Nephron (organoid): ENCODE measurements around the gene DDB1.
A peak's percentile ranks its signal among the peaks of the same experiment; 100 is the strongest.

Experiments used
- H3K27ac Mint-ChIP-seq, 3 experiments: 2 replicates each; pipeline ENCODE4 v1.8.0; 2020; ENCODE audit warnings: mixed read lengths in 3 of 3, mild to moderate bottlenecking in 2 of 3, moderate library complexity in 1 of 3
- H3K27me3 Mint-ChIP-seq: 2 replicates; pipeline ENCODE4 v1.8.0; 2021; ENCODE audit warnings: low read depth, mild to moderate bottlenecking, moderate library complexity, mixed read lengths
- H3K36me3 Mint-ChIP-seq: 2 replicates; pipeline ENCODE4 v1.8.0; 2020; ENCODE audit warnings: low read depth, mixed read lengths
- H3K4me1 Mint-ChIP-seq: 2 replicates; pipeline ENCODE4 v1.8.0; 2020; ENCODE audit warnings: mixed read lengths
- H3K4me3 Mint-ChIP-seq, 3 experiments: 2 replicates each; pipeline ENCODE4 v1.8.0; 2020; ENCODE audit warnings: mild to moderate bottlenecking in 3 of 3, mixed read lengths in 3 of 3, moderate library complexity in 2 of 3
- H3K9me3 Mint-ChIP-seq: 2 replicates; pipeline ENCODE4 v1.8.0; 2020; ENCODE audit warnings: mixed read lengths
- TF ChIP-seq, protein P1 (sequence below), 3 experiments: fragments of 200-600 bp; sonication (generic); IDR thresholded peaks; one replicate each; pipeline ENCODE4 v1.5.0; 2021; ENCODE audit warnings: antibody characterized with exemption in 3 of 3; ENCODE audit not compliant: unreplicated experiment in 3 of 3

The DDB1 gene

DNA sequence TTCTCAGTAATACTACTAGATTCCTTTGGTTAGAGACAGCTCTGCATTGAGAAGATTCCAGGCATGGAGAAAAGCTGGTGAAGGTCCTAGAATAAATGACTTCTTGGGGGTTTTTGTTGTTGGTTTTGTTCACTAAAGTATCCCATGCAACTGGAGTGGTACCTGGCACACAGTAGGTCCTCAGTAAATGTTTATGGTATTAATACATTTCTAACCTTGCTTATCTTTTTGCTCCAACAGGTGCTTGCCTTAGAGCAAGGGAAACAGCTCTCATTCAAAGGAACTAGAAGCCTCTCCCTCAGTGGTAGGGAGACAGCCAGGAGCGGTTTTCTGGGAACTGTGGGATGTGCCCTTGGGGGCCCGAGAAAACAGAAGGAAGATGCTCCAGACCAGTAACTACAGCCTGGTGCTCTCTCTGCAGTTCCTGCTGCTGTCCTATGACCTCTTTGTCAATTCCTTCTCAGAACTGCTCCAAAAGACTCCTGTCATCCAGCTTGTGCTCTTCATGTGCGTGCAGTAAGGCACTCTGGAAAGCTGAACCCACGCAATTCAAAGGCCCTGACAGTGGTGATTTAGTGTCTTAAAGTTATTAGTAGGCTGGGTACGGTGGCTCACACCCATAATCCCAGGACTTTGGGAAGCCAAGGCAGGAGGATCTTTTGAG lies 31.2 kb upstream of the DDB1 start:
- Mint-ChIP-seq H3K27ac (peak overlapping the region in 2 of 3 experiments; percentile 69 to 97), H3K9me3 (no peaks in the 10 kb centered on the region), H3K27me3 (no peaks in the 10 kb centered on the region), H3K4me3 (peak overlapping the region; percentile 97 to 100 (median 99)), H3K36me3 (peaks cover 41% of the 10 kb centered on the region), H3K4me1 (peaks cover 40% of the 10 kb centered on the region)
- TF ChIP-seq, protein P1, sequence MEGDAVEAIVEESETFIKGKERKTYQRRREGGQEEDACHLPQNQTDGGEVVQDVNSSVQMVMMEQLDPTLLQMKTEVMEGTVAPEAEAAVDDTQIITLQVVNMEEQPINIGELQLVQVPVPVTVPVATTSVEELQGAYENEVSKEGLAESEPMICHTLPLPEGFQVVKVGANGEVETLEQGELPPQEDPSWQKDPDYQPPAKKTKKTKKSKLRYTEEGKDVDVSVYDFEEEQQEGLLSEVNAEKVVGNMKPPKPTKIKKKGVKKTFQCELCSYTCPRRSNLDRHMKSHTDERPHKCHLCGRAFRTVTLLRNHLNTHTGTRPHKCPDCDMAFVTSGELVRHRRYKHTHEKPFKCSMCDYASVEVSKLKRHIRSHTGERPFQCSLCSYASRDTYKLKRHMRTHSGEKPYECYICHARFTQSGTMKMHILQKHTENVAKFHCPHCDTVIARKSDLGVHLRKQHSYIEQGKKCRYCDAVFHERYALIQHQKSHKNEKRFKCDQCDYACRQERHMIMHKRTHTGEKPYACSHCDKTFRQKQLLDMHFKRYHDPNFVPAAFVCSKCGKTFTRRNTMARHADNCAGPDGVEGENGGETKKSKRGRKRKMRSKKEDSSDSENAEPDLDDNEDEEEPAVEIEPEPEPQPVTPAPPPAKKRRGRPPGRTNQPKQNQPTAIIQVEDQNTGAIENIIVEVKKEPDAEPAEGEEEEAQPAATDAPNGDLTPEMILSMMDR (IDR thresholded peaks at IDR 0.05; ENCODE audit: unreplicated experiment in 3 of 3), result no peak

DNA sequence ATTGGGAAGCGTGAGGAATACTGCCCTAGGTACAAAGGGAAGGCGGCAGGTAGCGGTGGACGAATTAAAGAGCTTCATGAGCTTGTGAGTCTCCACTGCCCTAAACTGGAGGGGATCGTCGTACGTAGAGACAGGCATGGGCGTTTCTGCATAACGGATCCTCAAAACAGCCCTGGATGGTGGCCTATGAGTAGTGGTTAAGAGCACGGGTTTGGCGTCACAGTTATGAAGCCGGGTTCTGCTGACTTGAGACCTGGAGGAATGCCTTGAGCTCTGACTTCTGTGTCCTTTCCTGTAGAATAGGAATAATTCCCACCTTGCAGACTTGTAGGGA lies 29.6 kb upstream of the DDB1 start:
- Mint-ChIP-seq H3K4me1 (peaks cover 32% of the 10 kb centered on the region), H3K4me3 (peak overlapping the region; percentile 97 to 100 (median 99)), H3K9me3 (no peaks in the 10 kb centered on the region), H3K27me3 (no peaks in the 10 kb centered on the region), H3K27ac (peak overlapping the region; percentile 93 to 97 (median 94)), H3K36me3 (peaks cover 28% of the 10 kb centered on the region)
- TF ChIP-seq, protein P1 (IDR thresholded peaks at IDR 0.05; ENCODE audit: unreplicated experiment in 3 of 3), result no peak

DNA sequence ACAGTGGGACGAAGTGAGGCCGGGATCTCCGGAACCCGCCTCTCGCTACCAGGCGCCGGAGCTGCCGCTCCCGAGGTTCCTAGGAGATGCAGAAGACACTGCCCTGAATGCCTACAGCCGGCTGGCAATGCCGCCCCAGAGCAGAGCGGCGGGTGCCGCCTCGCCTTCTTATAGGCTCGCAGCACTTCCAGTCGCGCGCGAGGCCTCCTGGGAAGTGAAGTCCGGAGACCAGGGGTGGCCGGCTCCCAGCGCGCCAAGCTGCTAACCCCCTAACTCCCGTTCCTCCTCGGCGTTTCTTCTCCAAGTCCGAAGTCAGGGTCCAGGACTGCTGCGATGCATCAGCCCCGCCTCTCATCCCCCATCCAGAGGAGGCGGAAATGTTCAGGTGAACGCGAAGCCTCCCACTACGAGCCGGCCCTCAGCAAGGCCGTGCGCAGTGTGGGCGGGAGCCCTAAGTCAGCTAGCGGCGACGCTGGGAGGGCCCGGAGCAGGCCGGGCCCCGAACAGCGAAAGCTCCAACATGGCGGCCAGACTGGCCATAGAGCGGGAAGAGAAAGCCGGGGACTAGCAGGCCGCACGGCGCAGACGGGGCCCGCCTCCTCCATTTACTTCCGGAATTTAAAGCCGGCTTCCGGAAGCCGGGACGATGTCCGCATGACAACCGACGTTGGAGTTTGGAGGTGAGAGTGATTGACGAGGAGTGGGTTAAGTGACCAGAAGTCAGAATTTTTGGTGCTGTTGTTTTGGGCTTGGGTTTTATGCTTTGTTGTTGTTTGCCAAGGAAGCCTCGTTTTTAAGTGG lies 29.0 kb upstream of the DDB1 start, which contains the start of the genes CYB561A3 and TMEM138:
Gene CYB561A3 (minus strand): TSS at position 142 of the 801 bp plus-strand sequence. CDS start 5,169 bp downstream, outside the sequence.
Gene TMEM138 (plus strand): TSS at position 634 of the 801 bp plus-strand sequence. CDS start 2,017 bp downstream, outside the sequence.
- Mint-ChIP-seq H3K4me3 (peak within 1 kb of the TSS; percentile 97 to 100 (median 99)), H3K36me3 (peaks cover 22% of the 10 kb centered on the region), H3K9me3 (no peaks in the 10 kb centered on the region), H3K27ac (peak within 1 kb of the TSS; percentile 93 to 97 (median 94)), H3K27me3 (no peaks in the 10 kb centered on the region), H3K4me1 (peaks cover 32% of the 10 kb centered on the region)
- TF ChIP-seq, protein P1 (IDR thresholded peaks at IDR 0.05; ENCODE audit: unreplicated experiment in 3 of 3), result no peak

DNA sequence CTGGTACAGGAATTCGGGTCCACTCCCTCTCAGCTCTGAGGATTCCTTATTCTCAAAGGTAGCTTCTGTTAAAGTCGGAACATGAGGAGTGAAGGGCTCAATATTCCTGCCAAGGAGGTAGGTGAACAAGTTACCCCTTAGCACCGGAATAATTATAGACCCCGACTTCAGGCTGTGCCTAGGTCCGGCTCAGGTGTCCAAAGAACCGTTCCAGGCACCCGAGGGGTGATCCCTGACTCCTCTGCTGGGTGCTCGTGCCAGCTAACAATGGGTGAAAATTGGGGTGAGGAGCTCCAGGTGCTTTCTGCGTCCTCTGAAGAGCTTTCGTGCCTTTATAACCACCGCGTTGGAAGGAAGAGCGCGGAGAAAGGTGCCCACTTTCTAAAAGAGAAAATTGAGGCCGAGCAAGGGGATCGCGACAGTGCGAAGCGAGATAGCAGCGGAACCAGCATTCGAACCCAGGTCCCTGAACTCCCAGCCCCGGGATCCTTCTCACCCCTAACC lies 28.4 kb upstream of the DDB1 start:
- H3K4me1 Mint-ChIP-seq, result peaks cover 32% of the 10 kb centered on the region
- TF ChIP-seq, protein P1 (IDR thresholded peaks at IDR 0.05; ENCODE audit: unreplicated experiment in 3 of 3), result no peak
- H3K4me3 Mint-ChIP-seq, result peak overlapping the region; percentile 97 to 100 (median 99)
- H3K27ac Mint-ChIP-seq, result peak overlapping the region; percentile 93 to 97 (median 94)
- H3K27me3 Mint-ChIP-seq, result no peaks in the 10 kb centered on the region
- H3K9me3 Mint-ChIP-seq, result no peaks in the 10 kb centered on the region
- peaks cover 16% of the 10 kb centered on the region for H3K36me3 Mint-ChIP-seq

DNA sequence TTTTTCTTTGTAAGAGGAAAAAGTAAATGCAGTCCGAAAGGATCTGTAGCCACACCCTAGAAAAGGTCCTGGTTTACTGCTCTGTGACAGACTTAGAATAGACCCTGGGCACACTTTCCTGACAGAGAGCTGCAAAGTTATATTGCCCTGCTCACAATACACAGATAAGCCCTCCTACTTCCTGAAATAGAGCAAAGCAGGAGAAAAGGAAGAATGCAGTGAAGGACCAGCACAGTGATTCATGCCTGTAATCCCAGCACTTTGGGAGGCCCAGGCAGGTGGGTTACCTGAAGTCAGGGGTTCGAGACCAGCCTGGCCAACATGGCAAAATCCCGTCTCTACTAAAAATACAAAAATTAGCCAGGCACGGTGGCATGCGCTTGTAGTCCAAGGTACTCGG lies 26.6 kb upstream of the DDB1 start:
- TF ChIP-seq, protein P1 (IDR thresholded peaks at IDR 0.05; ENCODE audit: unreplicated experiment in 3 of 3), result no peak
- H3K4me3 Mint-ChIP-seq, result peak overlapping the region; percentile 97 to 100 (median 99)
- peaks cover 11% of the 10 kb centered on the region for H3K36me3 Mint-ChIP-seq

More for the DNA sequence above, 26.6 kb upstream of the DDB1 start:
- peak overlapping the region in 1 of 3 experiments; percentile 59 for H3K27ac Mint-ChIP-seq
- H3K27me3 Mint-ChIP-seq, result no peaks in the 10 kb centered on the region
- H3K4me1 Mint-ChIP-seq, result peaks cover 32% of the 10 kb centered on the region
- no peaks in the 10 kb centered on the region for H3K9me3 Mint-ChIP-seq
